Thymus (tissue), 11 donors: ENCODE results near the gene TNK2. TPM values are rescaled to one million over a fixed set of nuclear protein-coding genes. Genes with fewer than 3 reads are reported as not detected.
A peak's percentile ranks its signal among the peaks of the same experiment; 100 is the strongest.

Experiments
- DNase-seq, 9 donors: peaks; one replicate each; pipeline ENCODE4 v3.0.0-alpha.2; 2013; ENCODE audit warnings: low spot score in 9 of 9, low read depth in 6 of 9, missing footprints in 1 of 9
- H3K27ac ChIP-seq, 2 donors: one replicate each; pipeline ENCODE4 v1.5.1; 2013; ENCODE audit warnings: control low read depth in 1 of 2, low read depth in 1 of 2, low read length in 1 of 2, mild to moderate bottlenecking in 1 of 2, moderate library complexity in 1 of 2
- H3K27me3 ChIP-seq, 2 donors: one replicate each; pipeline ENCODE4 v1.5.1; 2013; ENCODE audit warnings: low read length in 1 of 2; ENCODE audit not compliant: control insufficient read depth in 2 of 2, insufficient read depth in 1 of 2
- H3K36me3 ChIP-seq, 2 donors: one replicate each; pipeline ENCODE4 v1.5.1; 2013; ENCODE audit warnings: low read length in 1 of 2, mild to moderate bottlenecking in 1 of 2, moderate library complexity in 1 of 2; ENCODE audit not compliant: control insufficient read depth in 2 of 2, insufficient read depth in 2 of 2
- H3K4me1 ChIP-seq, 2 donors: one replicate each; pipeline ENCODE4 v1.5.1; 2013; ENCODE audit warnings: low read length in 2 of 2; ENCODE audit not compliant: control insufficient read depth in 2 of 2, insufficient read depth in 2 of 2
- H3K4me3 ChIP-seq, 2 donors: one replicate each; pipeline ENCODE4 v1.5.1; 2013; ENCODE audit warnings: low read length in 2 of 2, control low read depth in 1 of 2, mild to moderate bottlenecking in 1 of 2
- H3K9me3 ChIP-seq, 2 donors: one replicate each; pipeline ENCODE4 v1.5.1; 2013; ENCODE audit warnings: low read length in 1 of 2, mild to moderate bottlenecking in 1 of 2; ENCODE audit not compliant: control insufficient read depth in 2 of 2, insufficient read depth in 1 of 2
- WGBS: extraction: QIAGEN DNeasy Blood & Tissue Kit; methylation state at CpG from one replicate; pipeline ENCODE4 v1.1.7; 2013; 5-methylcytosine and 5-hydroxymethylcytosine counted together
- polyA plus RNA-seq: library from polyadenylated mRNA; stranded (reverse); fragments of 200-250 nt; gene quantifications from one replicate; pipeline ENCODE4 v1.2.3, GENCODE V29; 2013
- total RNA-seq: library from RNA; stranded (reverse); fragments of 120-200 nt; gene quantifications from one replicate; pipeline ENCODE4 v1.2.4, GENCODE V29; 2013
- donor health status: healthy.

The TNK2 gene
- total and polyA plus RNA-seq, 2 donors = 13.3 to 101 TPM

DNA sequence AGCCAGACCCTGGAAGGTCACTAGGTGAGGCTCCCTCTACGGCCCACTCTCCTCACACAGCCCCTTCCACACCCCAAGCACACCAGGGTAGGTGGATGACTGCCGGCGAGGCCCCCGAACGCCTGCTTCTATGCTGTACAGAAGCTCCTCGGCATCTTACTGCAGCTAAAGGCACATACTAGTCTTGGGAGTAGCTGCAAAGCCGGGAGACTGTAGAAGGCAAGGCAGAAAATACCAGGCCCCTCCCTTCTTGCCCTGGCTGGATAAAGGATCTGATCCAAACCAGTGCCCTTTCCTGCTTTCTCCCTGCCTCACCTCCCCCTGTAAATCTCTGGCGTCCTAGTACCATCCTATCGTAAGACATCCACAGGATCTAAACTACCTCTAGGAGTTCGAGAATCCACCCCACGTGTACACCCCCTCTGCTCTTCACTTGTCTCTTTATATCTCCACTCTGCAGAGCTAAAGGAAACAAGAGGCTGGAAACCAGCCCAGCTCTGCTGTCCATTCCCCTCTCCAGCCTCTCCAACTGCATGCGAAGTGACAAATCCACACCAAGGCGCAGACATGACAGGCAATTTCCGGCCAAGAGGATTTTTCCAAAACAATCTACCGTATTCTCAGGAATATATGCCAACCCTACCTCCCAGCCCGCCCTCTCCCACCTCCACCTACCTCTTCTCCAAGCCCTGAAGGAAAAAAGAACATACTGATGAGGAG lies 11.8 kb downstream of the TNK2 start:
- Histone ChIP-seq H3K27ac (peak overlapping the region; percentile 89 to 94), H3K36me3 (peaks cover 3 to 7% of the 10 kb centered on the region in 2 donors), H3K4me1 (peaks cover 53 to 88% of the 10 kb centered on the region in 2 donors), H3K4me3 (peak overlapping the region; percentile 72 to 78), H3K27me3 (no peaks in the 10 kb centered on the region), H3K9me3 (no peaks in the 10 kb centered on the region)
- WGBS = 37% methylated on average over 16 of the region's 16 CpGs
- DNase-seq = peak in 1 of 9 donors; percentile 51

DNA sequence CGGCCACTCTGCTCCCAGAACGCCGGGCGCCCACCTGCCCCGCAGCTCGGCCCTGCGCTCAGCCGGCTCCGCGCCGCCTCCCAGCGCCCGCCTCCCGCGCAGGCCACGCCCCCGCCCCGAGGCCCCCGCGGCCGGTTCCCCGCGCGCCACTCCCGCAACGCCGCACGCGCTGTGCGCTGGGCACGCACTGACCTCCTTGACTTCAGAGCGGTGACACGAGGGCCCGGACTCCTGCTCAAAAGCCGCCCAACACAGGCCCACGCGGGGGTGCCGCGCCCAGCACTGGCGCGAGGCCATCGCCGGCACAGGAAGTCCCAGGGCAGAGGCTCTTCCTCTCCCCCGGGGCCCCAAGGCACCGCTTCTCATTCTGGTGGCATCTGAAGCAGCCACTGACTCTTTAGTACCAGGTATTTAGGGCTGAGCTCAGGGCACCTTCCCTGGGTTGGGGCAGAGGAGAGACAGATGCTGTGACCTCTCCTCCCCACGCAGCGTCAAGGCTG lies 12.4 kb downstream of the TNK2 start:
- Histone ChIP-seq H3K9me3 (no peaks in the 10 kb centered on the region), H3K4me1 (peaks cover 53 to 82% of the 10 kb centered on the region in 2 donors), H3K4me3 (peak overlapping the region; percentile 72 to 78), H3K27me3 (no peaks in the 10 kb centered on the region), H3K27ac (peak overlapping the region; percentile 89 to 94), H3K36me3 (peaks cover 3 to 6% of the 10 kb centered on the region in 2 donors)
- DNase-seq = peak in 4 of 9 donors; percentile 54 to 86 (median 62)
- under 1% methylated on average over 47 of the region's 47 CpGs for WGBS

DNA sequence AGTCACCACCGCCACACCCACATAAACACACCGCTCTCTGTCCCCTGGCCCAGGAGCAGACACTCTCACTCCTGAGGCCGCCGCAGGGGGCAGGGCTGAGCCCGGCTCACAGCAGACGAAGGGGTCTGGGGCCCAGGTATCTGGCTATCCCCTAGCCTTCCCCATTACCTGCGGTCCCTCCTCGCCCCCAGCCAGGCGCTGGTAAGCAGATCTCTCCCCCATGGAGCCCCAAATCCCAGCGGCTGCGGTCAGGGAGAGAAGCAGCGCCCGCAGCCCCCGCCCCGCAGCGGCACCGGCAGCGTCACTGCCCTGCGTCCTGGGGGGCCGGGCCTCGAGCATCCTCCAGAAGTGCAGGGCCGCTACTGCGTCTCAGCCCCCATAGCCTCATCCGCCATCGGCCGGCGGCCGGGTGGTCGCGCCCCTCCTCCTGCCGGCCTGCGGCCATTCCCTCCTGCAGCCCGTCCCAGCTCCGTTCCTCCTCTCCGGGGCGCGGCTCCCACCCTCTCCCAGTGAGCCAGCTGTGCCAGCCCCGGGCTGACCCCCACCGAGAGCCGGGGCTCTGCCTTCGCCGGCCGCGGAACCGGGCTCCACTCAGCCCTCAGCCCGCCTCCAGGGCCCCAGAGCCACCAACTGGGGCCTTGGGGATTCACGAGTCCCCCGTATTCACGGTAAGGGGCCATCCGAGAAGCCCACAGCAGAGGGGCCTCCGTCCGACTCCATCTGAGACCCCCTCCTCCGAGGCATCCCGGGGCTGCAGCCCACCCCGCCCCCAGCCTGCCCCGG lies 13.1 kb downstream of the TNK2 start:
- WGBS = under 1% methylated on average over 56 of the region's 56 CpGs
- Histone ChIP-seq H3K9me3 (no peaks in the 10 kb centered on the region), H3K4me1 (peaks cover 46 to 75% of the 10 kb centered on the region in 2 donors), H3K36me3 (peaks cover 3 to 6% of the 10 kb centered on the region in 2 donors), H3K27ac (peak overlapping the region; percentile 84 to 94), H3K4me3 (peak overlapping the region; percentile 72 to 78), H3K27me3 (no peaks in the 10 kb centered on the region)
- peak in 3 of 9 donors; percentile 46 to 71 (median 57) for DNase-seq

DNA sequence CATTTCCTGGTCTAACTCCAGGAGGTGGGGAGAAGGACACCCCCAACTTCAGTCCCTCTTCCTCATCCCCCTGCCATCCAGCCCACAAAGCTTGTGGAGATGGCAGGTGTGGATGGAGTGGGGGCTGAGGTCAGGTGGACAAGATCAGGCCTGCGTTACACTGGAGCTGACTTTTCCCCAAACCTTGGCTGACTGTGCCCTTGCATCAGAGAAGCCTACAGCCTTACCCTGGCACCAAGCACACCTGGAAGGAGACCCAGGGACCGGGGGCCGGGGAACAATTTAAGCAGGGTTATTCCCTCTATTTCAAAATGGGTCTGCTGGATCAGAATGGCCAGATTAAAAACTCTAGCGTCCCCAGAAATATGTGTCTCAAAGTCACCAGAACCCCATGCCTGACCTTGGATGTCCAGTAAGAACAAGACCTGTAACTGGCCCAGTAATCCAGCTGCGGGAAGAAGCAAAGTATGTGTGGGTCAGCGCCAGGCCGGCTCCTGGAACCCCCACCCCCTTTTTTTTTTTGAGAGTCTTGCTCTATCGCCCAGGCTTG lies 14.4 kb downstream of the TNK2 start:
- no peaks in the 10 kb centered on the region for H3K9me3 ChIP-seq
- H3K4me3 ChIP-seq = peak overlapping the region in 1 of 2 donors; percentile 12
- DNase-seq = no peak
- H3K36me3 ChIP-seq = peaks cover 3 to 9% of the 10 kb centered on the region in 2 donors
- H3K4me1 ChIP-seq = peaks cover 43 to 67% of the 10 kb centered on the region in 2 donors
- peak overlapping the region in 1 of 2 donors; percentile 53 for H3K27ac ChIP-seq
- WGBS = 96% methylated on average over 8 of the region's 8 CpGs
- H3K27me3 ChIP-seq = no peaks in the 10 kb centered on the region

DNA sequence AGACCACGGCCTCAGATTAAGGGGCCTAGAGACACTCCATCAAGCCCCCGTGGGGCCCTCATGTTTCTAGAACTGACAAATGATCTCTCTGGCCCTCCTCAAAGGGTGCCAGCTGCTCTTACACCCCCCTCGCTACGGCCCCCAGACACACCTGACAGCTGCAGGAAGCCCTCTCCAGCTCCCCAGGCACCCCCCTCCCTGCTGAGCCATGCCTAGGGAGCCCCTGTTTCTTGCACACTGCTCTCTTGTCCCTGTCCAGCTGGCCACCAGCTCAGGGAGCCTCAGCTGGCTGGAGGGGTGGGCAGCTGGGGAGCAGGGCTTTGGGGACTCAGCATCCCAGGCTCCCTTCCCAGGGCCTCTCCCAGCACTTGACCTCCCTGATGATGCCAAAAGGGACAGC lies 14.8 kb downstream of the TNK2 start:
- Histone ChIP-seq H3K27ac (peak overlapping the region in 1 of 2 donors; percentile 53), H3K9me3 (no peaks in the 10 kb centered on the region), H3K27me3 (no peaks in the 10 kb centered on the region), H3K4me3 (no peak overlapping the region), H3K4me1 (peaks cover 41 to 63% of the 10 kb centered on the region in 2 donors), H3K36me3 (peaks cover 5 to 10% of the 10 kb centered on the region in 2 donors)
- 7% methylated on average over 4 of the region's 4 CpGs for WGBS
- DNase-seq = peak in 5 of 9 donors; percentile 64 to 86 (median 75)

DNA sequence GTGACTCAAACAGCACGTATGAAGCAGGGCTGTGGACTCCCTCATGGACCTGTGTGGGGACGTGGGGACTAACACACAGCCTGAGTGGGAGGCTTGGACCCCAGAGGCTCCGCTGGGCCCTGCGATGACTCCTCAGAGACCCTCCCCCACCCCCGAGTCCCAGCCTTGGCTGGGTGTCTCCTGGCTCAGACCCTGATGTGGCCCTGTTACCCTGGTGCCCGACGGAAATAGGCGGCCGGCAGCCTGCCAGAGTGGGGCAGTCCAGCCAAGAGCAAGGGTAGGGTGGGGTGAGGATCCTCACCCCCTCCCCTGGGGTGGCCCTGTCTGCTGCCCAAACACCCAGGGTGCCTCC lies 15.3 kb downstream of the TNK2 start:
- Histone ChIP-seq H3K27me3 (no peaks in the 10 kb centered on the region), H3K4me1 (peaks cover 38 to 58% of the 10 kb centered on the region in 2 donors), H3K9me3 (no peaks in the 10 kb centered on the region), H3K27ac (peak overlapping the region in 1 of 2 donors; percentile 53), H3K36me3 (peaks cover 10 to 14% of the 10 kb centered on the region in 2 donors), H3K4me3 (no peak overlapping the region)
- 72% methylated on average over 9 of the region's 9 CpGs for WGBS
- peak in 1 of 9 donors; percentile 28 for DNase-seq

DNA sequence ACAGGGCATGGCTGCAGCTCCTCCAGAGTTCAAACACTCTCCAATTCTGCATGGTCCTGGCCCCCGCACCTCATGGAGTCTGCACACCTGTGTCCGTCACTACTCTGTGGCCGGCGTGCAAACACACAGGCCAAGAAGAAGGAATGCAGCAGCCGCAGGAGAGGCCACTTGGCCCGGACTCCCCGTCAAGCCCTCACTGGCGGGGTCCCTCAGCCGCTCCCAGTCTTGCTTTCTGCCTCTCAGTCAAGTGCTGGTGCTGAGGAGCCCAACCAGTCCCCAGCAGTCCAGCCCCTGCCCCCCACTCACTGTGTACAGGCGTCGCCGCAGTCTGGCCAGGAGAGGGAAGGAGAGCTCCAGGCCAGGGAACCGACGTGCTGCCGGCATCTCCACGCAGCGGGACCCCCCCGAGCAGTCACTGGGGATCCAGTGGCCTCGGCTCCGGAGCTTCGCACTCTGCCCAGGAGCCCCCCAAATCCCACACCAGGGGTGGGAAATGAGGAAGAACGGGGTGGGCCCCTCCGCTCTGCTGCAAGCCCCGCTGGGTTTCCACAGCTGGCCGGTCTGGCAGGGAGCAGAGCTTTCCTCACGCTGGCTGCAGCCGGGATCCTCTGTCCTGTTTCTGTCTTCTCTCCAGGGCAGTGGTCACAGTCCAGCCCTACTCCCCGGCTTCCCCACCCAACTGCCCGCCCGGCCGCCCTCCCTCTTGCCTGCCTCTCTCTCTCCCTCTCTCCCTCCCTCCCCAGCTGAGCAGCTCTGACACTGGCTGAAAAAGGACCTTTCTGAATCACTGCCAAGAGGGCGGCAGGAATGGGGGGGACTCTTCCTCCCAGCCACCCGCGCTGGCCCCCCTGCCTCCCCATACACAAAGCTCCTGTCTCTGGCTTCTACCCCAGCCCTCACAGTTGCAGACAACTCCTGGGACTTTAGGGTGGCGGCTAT lies 16.0 kb downstream of the TNK2 start:
- H3K4me1 ChIP-seq = peaks cover 34 to 52% of the 10 kb centered on the region in 2 donors
- no peak overlapping the region for H3K27ac ChIP-seq
- H3K27me3 ChIP-seq = no peaks in the 10 kb centered on the region
- H3K9me3 ChIP-seq = no peaks in the 10 kb centered on the region
- no peak for DNase-seq
- 91% methylated on average over 35 of the region's 35 CpGs for WGBS
- peaks cover 14 to 18% of the 10 kb centered on the region in 2 donors for H3K36me3 ChIP-seq
- H3K4me3 ChIP-seq = no peak overlapping the region

DNA sequence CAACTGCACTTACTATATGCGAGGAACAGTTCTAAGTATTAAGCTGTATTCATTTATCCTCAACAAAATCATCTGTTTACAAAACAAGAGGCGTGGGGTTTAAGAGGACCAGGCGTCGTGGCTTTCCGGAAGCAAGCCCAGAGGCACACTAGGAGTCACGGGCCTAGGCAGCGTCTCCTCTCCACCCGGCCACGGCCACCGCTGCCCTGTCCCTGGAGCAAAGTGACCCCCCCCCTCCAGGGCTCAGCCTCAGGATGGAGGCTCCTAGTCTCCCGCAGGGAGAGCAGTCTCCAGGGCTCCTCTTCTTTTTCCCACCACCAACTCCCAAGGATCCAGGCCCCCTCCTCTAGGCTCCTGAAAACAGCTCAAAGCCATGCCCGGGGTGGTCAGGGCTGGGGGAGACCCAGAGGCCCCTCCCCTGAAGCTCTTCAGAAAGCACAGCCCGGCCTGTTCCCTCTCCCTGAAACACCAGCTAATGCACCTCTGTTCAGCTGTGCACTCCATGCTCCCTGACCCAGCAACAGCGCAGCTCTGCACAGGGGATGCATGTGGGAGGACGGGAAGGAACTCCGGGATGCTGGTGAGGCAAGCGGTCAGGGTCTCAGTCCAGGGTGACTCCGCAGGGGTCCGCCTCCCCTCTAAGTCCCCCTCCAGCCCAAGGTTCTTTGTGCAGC lies 16.8 kb downstream of the TNK2 start:
- Histone ChIP-seq H3K27ac (no peak overlapping the region), H3K4me1 (peaks cover 30 to 44% of the 10 kb centered on the region in 2 donors), H3K27me3 (no peaks in the 10 kb centered on the region), H3K9me3 (no peaks in the 10 kb centered on the region), H3K36me3 (peaks cover 20% of the 10 kb centered on the region in 2 donors), H3K4me3 (no peak overlapping the region)
- DNase-seq = no peak
- WGBS = 97% methylated on average over 19 of the region's 19 CpGs
